Measurements from ENCODE around the gene COPS4.

Gene COPS4

DNA sequence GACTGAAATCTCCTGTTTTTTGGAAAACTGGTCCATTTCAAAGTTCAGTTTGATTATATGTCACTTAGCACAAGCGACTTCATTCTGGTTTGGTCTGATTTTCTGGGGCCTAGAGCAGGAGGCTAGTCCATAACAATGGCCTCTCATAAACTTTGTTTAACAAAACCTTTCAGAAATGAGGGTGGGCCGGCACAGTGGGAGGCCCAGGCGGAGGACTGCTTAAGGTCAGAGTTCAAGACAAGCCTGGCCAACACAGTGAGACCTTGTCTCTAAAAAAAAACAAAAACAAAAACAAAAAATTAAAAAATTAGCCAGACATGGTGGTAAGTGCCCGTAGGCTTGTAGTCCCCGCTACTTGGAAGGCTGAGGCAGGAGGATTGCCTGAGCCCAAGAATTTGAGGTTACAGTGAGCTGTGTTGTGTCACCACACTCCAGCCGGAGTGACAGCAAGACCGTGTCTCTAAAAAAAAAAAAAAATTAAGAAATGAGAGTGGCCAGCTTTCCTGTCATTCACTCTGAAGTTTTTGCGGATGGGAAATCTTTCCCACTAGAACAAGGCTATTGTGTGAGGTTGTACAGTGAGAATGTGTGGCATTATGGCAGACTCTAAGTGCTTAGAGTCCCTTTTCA is 80.8 kb downstream of the COPS4 start:
- H3K27me3 ChIP-seq (ENCODE audit: control insufficient read depth in 1 of 2, insufficient read depth in 2 of 2, low read length in 2 of 2) = no peaks in the 10 kb centered on the region
- H3K4me1 ChIP-seq (ENCODE audit: control insufficient read depth in 1 of 2, insufficient read depth in 2 of 2, low read length in 2 of 2) = peaks cover 10 to 17% of the 10 kb centered on the region in 2 donors
- H3K4me3 ChIP-seq (ENCODE audit: low read depth in 1 of 2, low read length in 2 of 2) = no peak overlapping the region
- no peak overlapping the region for H3K9ac ChIP-seq (ENCODE audit: low read depth in 1 of 2, low read length in 2 of 2)
- H3K27ac ChIP-seq (ENCODE audit: low read depth, low read length) = no peak overlapping the region
- H3K9me3 ChIP-seq (ENCODE audit: control insufficient read depth in 1 of 2, low read length in 2 of 2) = no peaks in the 10 kb centered on the region
- no peaks in the 10 kb centered on the region for H3K36me3 ChIP-seq (ENCODE audit: control insufficient read depth in 1 of 2, insufficient read depth in 2 of 2, low read length in 2 of 2)

DNA sequence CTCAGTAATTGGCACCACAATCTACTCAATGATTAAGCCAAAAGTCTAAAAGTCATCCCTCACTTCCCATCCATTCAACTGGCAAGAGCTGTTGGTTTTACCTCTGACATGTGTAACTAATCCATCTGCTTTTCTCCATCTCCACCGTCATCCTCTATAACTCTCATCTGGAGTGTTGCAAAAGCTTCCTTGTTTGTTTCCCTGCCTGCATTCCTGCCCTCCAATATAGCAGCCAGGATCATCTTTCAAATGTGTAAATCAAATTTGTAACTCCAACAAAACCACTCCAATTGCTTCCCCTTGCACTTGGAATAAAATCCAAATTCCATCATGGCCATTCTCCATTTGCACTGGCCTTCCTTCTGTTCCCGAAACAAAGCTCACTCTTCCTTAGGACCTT is 83.9 kb downstream of the COPS4 start:
- Histone ChIP-seq H3K4me1 (ENCODE audit: control insufficient read depth in 1 of 2, insufficient read depth in 2 of 2, low read length in 2 of 2) (peaks cover 5 to 6% of the 10 kb centered on the region in 2 donors), H3K9me3 (ENCODE audit: control insufficient read depth in 1 of 2, low read length in 2 of 2) (no peaks in the 10 kb centered on the region), H3K4me3 (ENCODE audit: low read depth in 1 of 2, low read length in 2 of 2) (no peak overlapping the region), H3K27ac (ENCODE audit: low read depth, low read length) (no peak overlapping the region), H3K36me3 (ENCODE audit: control insufficient read depth in 1 of 2, insufficient read depth in 2 of 2, low read length in 2 of 2) (no peaks in the 10 kb centered on the region), H3K9ac (ENCODE audit: low read depth in 1 of 2, low read length in 2 of 2) (no peak overlapping the region), H3K27me3 (ENCODE audit: control insufficient read depth in 1 of 2, insufficient read depth in 2 of 2, low read length in 2 of 2) (no peaks in the 10 kb centered on the region)

DNA sequence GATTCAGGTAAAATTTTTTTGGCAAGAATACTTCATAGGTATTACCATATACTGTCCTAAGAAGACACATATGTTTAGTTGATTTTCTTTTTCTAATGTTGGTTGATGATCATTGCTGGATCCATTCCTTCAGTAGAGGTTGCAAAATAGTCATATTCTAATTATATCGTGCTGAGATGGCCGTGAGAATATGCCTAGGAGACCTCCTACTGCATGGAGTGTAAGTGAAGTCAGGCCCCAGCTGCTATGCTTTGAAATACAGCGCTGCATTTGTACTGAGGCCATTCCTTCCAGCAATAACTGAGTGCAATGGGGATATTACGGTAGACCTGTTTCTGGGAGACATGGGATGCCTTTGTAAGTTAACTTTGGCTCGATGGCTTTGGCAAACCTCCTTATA is 86.3 kb downstream of the COPS4 start:
- no peaks in the 10 kb centered on the region for H3K9me3 ChIP-seq (ENCODE audit: control insufficient read depth in 1 of 2, low read length in 2 of 2)
- no peak overlapping the region for H3K9ac ChIP-seq (ENCODE audit: low read depth in 1 of 2, low read length in 2 of 2)
- no peaks in the 10 kb centered on the region for H3K36me3 ChIP-seq (ENCODE audit: control insufficient read depth in 1 of 2, insufficient read depth in 2 of 2, low read length in 2 of 2)
- H3K27ac ChIP-seq (ENCODE audit: low read depth, low read length) = no peak overlapping the region
- no peak overlapping the region for H3K4me3 ChIP-seq (ENCODE audit: low read depth in 1 of 2, low read length in 2 of 2)
- peaks cover 0 to 4% of the 10 kb centered on the region in 2 donors for H3K4me1 ChIP-seq (ENCODE audit: control insufficient read depth in 1 of 2, insufficient read depth in 2 of 2, low read length in 2 of 2)
- no peaks in the 10 kb centered on the region for H3K27me3 ChIP-seq (ENCODE audit: control insufficient read depth in 1 of 2, insufficient read depth in 2 of 2, low read length in 2 of 2)

DNA sequence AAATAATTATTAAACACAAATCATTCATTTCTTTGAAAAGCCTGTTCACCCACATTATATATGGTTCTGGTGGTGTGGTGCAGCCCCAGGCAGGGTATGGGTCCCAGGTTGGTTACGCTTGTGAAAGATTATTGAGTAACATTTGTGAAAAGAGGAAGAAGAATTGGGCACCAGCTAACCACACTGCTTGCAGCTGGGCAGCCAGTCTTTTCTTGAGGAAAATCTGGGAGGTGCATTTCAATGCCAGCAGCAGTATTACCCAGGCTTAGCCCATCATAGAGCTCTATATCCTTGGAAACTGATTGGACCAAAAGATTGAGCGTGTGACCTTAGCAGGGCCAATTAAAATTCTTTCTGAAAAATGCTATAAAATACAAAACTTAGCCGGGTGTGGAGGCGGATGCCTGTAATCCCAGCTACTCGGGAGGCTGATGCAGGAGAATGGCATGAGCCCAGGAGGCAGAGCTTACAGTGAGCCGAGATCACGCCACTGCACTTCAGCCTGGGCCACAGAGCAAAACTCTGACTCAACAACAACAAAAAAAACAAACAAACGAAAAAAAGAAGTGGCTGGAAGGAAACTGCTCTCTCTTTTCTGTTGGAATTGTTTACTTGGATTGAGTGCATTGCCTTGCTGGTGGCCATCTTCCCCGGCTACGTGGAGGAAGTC is 89.3 kb downstream of the COPS4 start:
- H3K27me3 ChIP-seq (ENCODE audit: control insufficient read depth in 1 of 2, insufficient read depth in 2 of 2, low read length in 2 of 2) = no peaks in the 10 kb centered on the region
- H3K9ac ChIP-seq (ENCODE audit: low read depth in 1 of 2, low read length in 2 of 2) = no peak overlapping the region
- no peaks in the 10 kb centered on the region for H3K36me3 ChIP-seq (ENCODE audit: control insufficient read depth in 1 of 2, insufficient read depth in 2 of 2, low read length in 2 of 2)
- no peak overlapping the region for H3K27ac ChIP-seq (ENCODE audit: low read depth, low read length)
- no peaks in the 10 kb centered on the region for H3K9me3 ChIP-seq (ENCODE audit: control insufficient read depth in 1 of 2, low read length in 2 of 2)
- H3K4me1 ChIP-seq (ENCODE audit: control insufficient read depth in 1 of 2, insufficient read depth in 2 of 2, low read length in 2 of 2) = peaks cover 0 to 7% of the 10 kb centered on the region in 2 donors
- H3K4me3 ChIP-seq (ENCODE audit: low read depth in 1 of 2, low read length in 2 of 2) = no peak overlapping the region
